HUDEP-2 (cell line): ENCODE measurements around the gene VWF.
"Not testable (repeated sequence)": the region's sequence is repeated elsewhere in the genome, so short reads cannot be mapped to it uniquely, and the experiment has no call there.

Source experiments
- DNase-seq, 76 experiments: peaks; one replicate each; lab custom pipeline; 2025; ENCODE audit not compliant: unreplicated experiment in 76 of 76; lab: John Stamatoyannopoulos, UW

The VWF gene

GRCh38 chr12:6106218-6106617, 18.3 kb downstream of the VWF start:
- DNase-seq = no peak

GRCh38 chr12:6104842-6105241, 19.6 kb downstream of the VWF start:
- no peak for DNase-seq

GRCh38 chr12:6104027-6104426, 20.4 kb downstream of the VWF start:
- DNase-seq = no peak

GRCh38 chr12:6102021-6102420, 22.4 kb downstream of the VWF start:
- not testable (repeated sequence) for DNase-seq

- DNase-seq = no peak
These were observed 25.2 kb downstream of the VWF start for GRCh38 chr12:6099316-6099715.

- no peak for DNase-seq
These were observed 27.1 kb downstream of the VWF start for GRCh38 chr12:6097411-6097810.

- DNase-seq = no peak
These were observed 27.9 kb downstream of the VWF start for GRCh38 chr12:6096527-6096926.

GRCh38 chr12:6095269-6095668, 29.2 kb downstream of the VWF start:
- DNase-seq = no peak

- no peak for DNase-seq
These were observed 30.7 kb downstream of the VWF start for GRCh38 chr12:6093764-6094163.

GRCh38 chr12:6092784-6093722, 31.4 kb downstream of the VWF start:
- DNase-seq = no peak

GRCh38 chr12:6091786-6092566, 32.5 kb downstream of the VWF start:
- DNase-seq = no peak

- DNase-seq = no peak
These were observed 33.7 kb downstream of the VWF start for GRCh38 chr12:6090803-6091202.

GRCh38 chr12:6088921-6089747, 35.3 kb downstream of the VWF start:
- DNase-seq = no peak

GRCh38 chr12:6086316-6086715, 38.2 kb downstream of the VWF start:
- DNase-seq = no peak

- no peak for DNase-seq
These were observed 38.6 kb downstream of the VWF start for GRCh38 chr12:6085841-6086240.

- no peak for DNase-seq
These were observed 39.5 kb downstream of the VWF start for GRCh38 chr12:6084969-6085450.

- no peak for DNase-seq
These were observed 40.1 kb downstream of the VWF start for GRCh38 chr12:6084261-6084968.

- DNase-seq = no peak
These were observed 40.9 kb downstream of the VWF start for GRCh38 chr12:6083601-6084000.

- DNase-seq = no peak
These were observed 41.9 kb downstream of the VWF start for GRCh38 chr12:6082613-6083012.
